ENCODE data around the gene SLC35F2. TPM values are rescaled to one million over a fixed set of nuclear protein-coding genes. Genes with fewer than 3 reads are reported as not detected.

SLC35F2 gene
- total and polyA plus RNA-seq, 2 of the 13 experiments (the other 11 are each of a cell fraction or from before 2014, with no cell fraction given) = 5.8 to 20.3 TPM

GRCh38 chr11:107819361-107820014, 39.1 kb downstream of the SLC35F2 start (continued):
- TF ChIP-seq ZSCAN30 (CRISPR knock-in tag; IDR thresholded peaks at IDR 0.05) (no peak), RNF2 (conservative IDR thresholded peaks at IDR 0.05; ENCODE audit: low read depth) (no peak), HNF4G (IDR thresholded peaks at IDR 0.05; ENCODE audit: borderline replicate concordance, low read depth, low read length) (no peak), HNF4G (CRISPR knock-in tag; IDR thresholded peaks at IDR 0.05; ENCODE audit: borderline replicate concordance, low read depth) (no peak), STAG1 (CRISPR knock-in tag; IDR thresholded peaks at IDR 0.05) (no peak), SP1 (IDR thresholded peaks at IDR 0.05) (no peak), SP1 (CRISPR knock-in tag; IDR thresholded peaks at IDR 0.05) (no peak), TAF1 (CRISPR knock-in tag; IDR thresholded peaks at IDR 0.05) (no peak), ZFP62 (CRISPR knock-in tag; IDR thresholded peaks at IDR 0.05) (no peak), ZBTB44 (CRISPR knock-in tag; IDR thresholded peaks at IDR 0.05) (no peak)

GRCh38 chr11:107818491-107818890, 40.1 kb downstream of the SLC35F2 start:
- Histone ChIP-seq H3K36me3 (replicated peaks in 1 of 2; ENCODE audit: control insufficient read depth in 1 of 2, insufficient read depth in 2 of 2, low read length in 2 of 2) (no peaks in the 10 kb centered on the region), H2AFZ (ENCODE audit: low read length) (no peak overlapping the region), H3K9ac (ENCODE audit: insufficient read depth, low read depth, low read length) (no peak overlapping the region), H3K27me3 (ENCODE audit: control insufficient read depth in 1 of 2, insufficient read depth in 2 of 2, low read length in 2 of 2) (no peaks in the 10 kb centered on the region), H3K4me3 (replicated peaks in 1 of 3; ENCODE audit: insufficient read depth in 1 of 3, low read depth in 2 of 3, low read length in 3 of 3) (no peak overlapping the region), H3K4me2 (ENCODE audit: low read depth, low read length) (no peak overlapping the region), H3K9me3 (ENCODE audit: low read length) (no peaks in the 10 kb centered on the region), H3K79me2 (ENCODE audit: insufficient read depth, low read length) (no peaks in the 10 kb centered on the region), H4K20me1 (ENCODE audit: insufficient read depth, low read length) (no peaks in the 10 kb centered on the region), H3K4me1 (ENCODE audit: insufficient read depth, low read length) (peaks cover 6% of the 10 kb centered on the region), H3K27ac (ENCODE audit: extremely low read length, insufficient read depth, low read length) (no peak overlapping the region)
- ATAC-seq (no peak), DNase-seq (ENCODE audit: low spot score) (no peak), FAIRE-seq (no peak)
- CTCF ChIA-PET (ENCODE audit: low intra/inter-chr PET ratio, low total read pairs) = no interaction called here
- BruUV-seq (replicated peaks) = no TSS peak
- in situ Hi-C loops (cut with HindIII; ENCODE audit: extremely low pct_ligation_motif_present, low pct_unique_long_range_greater_than_20kb) (no loop called here), intact Hi-C loops (cut with micrococcal nuclease; ENCODE audit: unreplicated experiment) (no loop called here)
- 95% methylated on average over 3 of the region's 3 CpGs for WGBS (ENCODE audit: low lambda C conversion rate)
- POLR2A ChIA-PET = no interaction called here
- no peak for TF ChIP-seq ZNF337 (CRISPR knock-in tag; IDR thresholded peaks at IDR 0.05; ENCODE audit: borderline replicate concordance, low read depth)
- no peak for TF ChIP-seq HNF1A (IDR thresholded peaks at IDR 0.05; ENCODE audit: low read depth)
- TF ChIP-seq HNF1A (CRISPR knock-in tag; IDR thresholded peaks at IDR 0.05; ENCODE audit: borderline replicate concordance) = no peak
- TF ChIP-seq PITX1 (CRISPR knock-in tag; IDR thresholded peaks at IDR 0.05) = no peak
- TF ChIP-seq RARA (CRISPR knock-in tag; IDR thresholded peaks at IDR 0.05) = no peak
- no peak for TF ChIP-seq TCF12 (IDR thresholded peaks at IDR 0.05)
- no peak for TF ChIP-seq TCF12 (CRISPR knock-in tag; IDR thresholded peaks at IDR 0.05)
- no peak for TF ChIP-seq ZNF562 (CRISPR knock-in tag; IDR thresholded peaks at IDR 0.05; ENCODE audit: borderline replicate concordance)
- no peak for TF ChIP-seq ZNF749 (CRISPR knock-in tag; IDR thresholded peaks at IDR 0.05; ENCODE audit: borderline replicate concordance)
- TF ChIP-seq ZNF256 (CRISPR knock-in tag; conservative IDR thresholded peaks at IDR 0.05) = no peak
- TF ChIP-seq PPARG (CRISPR knock-in tag; conservative IDR thresholded peaks at IDR 0.05) = no peak
- TF ChIP-seq CEBPG (CRISPR knock-in tag; IDR thresholded peaks at IDR 0.05) = no peak
- TF ChIP-seq ZSCAN22 (CRISPR knock-in tag; IDR thresholded peaks at IDR 0.05) = no peak

Data from HepG2 (cell line).